Measurements from ENCODE around the gene ANP32E. TPM values are rescaled to one million over a fixed set of nuclear protein-coding genes. Genes with fewer than 3 reads are reported as not detected.
A peak's percentile ranks its signal among the peaks of the same experiment; 100 is the strongest.

Gene ANP32E
- total and polyA plus RNA-seq, 2 of the 13 experiments (the other 11 are each of a cell fraction or from before 2014, with no cell fraction given), result 10.3 to 53.0 TPM

DNA sequence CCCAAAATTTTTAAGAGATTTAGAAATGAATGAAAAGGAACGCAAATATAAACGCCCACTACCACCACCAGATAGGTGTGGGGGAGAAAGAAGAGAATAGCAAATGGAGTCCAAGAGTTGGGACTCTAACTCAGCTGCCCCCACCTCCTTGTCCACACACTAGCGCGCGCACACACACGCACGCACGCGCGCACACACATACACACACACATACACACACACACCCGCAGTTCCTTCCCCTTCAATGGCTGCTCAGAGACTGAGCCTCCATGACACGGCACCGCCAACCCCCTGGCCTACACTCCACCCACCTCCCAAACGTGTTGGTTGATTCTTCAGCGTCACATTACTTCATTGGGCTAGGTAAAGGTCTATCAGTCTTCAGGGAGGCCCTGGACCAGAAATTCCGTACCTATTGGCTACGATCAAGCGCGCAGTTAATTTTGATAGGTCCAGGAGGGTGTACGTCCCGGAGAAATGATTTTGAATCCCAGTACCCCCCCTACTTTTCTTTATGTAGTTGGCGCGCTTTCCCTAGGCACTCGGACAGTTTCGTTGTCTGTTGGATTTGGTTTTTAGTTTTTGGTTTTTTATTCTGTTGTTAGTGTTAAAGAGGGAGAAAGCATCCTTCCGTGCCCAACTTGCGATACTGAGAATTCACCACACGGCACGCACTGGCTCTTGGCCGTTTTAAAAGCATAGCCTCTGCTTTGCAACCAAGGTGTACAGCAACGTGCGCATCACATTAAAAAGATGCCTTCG lies at the start of gene ANP32E (continued):
- TF ChIP-seq PCBP2 (optimal IDR thresholded peaks at IDR 0.05; ENCODE audit: low read depth, low read length, poor library complexity, severe bottlenecking) (no peak), ZNF781 (CRISPR knock-in tag; IDR thresholded peaks at IDR 0.05; ENCODE audit: borderline replicate concordance, not compliant biosample characterization) (peak; percentile 41), THAP11 (CRISPR knock-in tag; IDR thresholded peaks at IDR 0.05) (peak; percentile 82), GTF2F1 (IDR thresholded peaks at IDR 0.05; ENCODE audit: low read length) (peak; percentile 73; the same call in 1 of the 2 replicates), GPN1 (CRISPR knock-in tag; IDR thresholded peaks at IDR 0.05; ENCODE audit: borderline replicate concordance) (no peak), CHD2 (IDR thresholded peaks at IDR 0.05; ENCODE audit: low read depth, low read length) (no peak), ZBTB7B (CRISPR knock-in tag; IDR thresholded peaks at IDR 0.05) (peak; percentile 34; the same call in 1 of the 2 replicates), HHEX (CRISPR knock-in tag; IDR thresholded peaks at IDR 0.05) (no peak), GLI4 (CRISPR knock-in tag; IDR thresholded peaks at IDR 0.05; ENCODE audit: borderline replicate concordance) (peak; percentile 32; the same call in 1 of the 2 replicates), ZNF121 (CRISPR knock-in tag; IDR thresholded peaks at IDR 0.05) (no peak), SP1 (IDR thresholded peaks at IDR 0.05) (no peak), SP1 (CRISPR knock-in tag; IDR thresholded peaks at IDR 0.05) (peak; percentile 91), CBX1 (IDR thresholded peaks at IDR 0.05; ENCODE audit: low read depth) (no peak), ZNF792 (CRISPR knock-in tag; IDR thresholded peaks at IDR 0.05) (peak; percentile 94), ZNF367 (CRISPR knock-in tag; IDR thresholded peaks at IDR 0.05; ENCODE audit: borderline replicate concordance) (0 out of 2 replicates have a peak, but pooled peaks have one; percentile 45)
- TF ChIP-seq, protein P1, sequence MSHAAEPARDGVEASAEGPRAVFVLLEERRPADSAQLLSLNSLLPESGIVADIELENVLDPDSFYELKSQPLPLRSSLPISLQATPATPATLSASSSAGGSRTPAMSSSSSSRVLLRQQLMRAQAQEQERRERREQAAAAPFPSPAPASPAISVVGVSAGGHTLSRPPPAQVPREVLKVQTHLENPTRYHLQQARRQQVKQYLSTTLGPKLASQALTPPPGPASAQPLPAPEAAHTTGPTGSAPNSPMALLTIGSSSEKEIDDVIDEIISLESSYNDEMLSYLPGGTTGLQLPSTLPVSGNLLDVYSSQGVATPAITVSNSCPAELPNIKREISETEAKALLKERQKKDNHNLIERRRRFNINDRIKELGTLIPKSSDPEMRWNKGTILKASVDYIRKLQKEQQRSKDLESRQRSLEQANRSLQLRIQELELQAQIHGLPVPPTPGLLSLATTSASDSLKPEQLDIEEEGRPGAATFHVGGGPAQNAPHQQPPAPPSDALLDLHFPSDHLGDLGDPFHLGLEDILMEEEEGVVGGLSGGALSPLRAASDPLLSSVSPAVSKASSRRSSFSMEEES (CRISPR knock-in tag; IDR thresholded peaks at IDR 0.05), result peak; percentile 76
- TF ChIP-seq, protein P2, sequence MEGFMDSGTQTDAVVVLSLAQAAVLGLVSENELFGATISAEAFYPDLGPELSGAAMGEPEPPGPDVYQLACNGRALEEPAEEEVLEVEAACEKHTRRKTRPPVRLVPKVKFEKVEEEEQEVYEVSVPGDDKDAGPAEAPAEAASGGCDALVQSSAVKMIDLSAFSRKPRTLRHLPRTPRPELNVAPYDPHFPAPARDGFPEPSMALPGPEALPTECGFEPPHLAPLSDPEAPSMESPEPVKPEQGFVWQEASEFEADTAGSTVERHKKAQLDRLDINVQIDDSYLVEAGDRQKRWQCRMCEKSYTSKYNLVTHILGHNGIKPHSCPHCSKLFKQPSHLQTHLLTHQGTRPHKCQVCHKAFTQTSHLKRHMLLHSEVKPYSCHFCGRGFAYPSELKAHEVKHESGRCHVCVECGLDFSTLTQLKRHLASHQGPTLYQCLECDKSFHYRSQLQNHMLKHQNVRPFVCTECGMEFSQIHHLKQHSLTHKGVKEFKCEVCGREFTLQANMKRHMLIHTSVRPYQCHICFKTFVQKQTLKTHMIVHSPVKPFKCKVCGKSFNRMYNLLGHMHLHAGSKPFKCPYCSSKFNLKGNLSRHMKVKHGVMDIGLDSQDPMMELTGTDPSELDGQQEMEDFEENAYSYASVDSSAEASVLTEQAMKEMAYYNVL (CRISPR knock-in tag; IDR thresholded peaks at IDR 0.05; ENCODE audit: borderline replicate concordance), result peak; percentile 67; the same call in 1 of the 2 replicates
- TF ChIP-seq, protein P3, sequence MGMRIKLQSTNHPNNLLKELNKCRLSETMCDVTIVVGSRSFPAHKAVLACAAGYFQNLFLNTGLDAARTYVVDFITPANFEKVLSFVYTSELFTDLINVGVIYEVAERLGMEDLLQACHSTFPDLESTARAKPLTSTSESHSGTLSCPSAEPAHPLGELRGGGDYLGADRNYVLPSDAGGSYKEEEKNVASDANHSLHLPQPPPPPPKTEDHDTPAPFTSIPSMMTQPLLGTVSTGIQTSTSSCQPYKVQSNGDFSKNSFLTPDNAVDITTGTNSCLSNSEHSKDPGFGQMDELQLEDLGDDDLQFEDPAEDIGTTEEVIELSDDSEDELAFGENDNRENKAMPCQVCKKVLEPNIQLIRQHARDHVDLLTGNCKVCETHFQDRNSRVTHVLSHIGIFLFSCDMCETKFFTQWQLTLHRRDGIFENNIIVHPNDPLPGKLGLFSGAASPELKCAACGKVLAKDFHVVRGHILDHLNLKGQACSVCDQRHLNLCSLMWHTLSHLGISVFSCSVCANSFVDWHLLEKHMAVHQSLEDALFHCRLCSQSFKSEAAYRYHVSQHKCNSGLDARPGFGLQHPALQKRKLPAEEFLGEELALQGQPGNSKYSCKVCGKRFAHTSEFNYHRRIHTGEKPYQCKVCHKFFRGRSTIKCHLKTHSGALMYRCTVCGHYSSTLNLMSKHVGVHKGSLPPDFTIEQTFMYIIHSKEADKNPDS (CRISPR knock-in tag; IDR thresholded peaks at IDR 0.05), result peak; percentile 73; the same call in 1 of the 2 replicates
- TF ChIP-seq, protein P4, sequence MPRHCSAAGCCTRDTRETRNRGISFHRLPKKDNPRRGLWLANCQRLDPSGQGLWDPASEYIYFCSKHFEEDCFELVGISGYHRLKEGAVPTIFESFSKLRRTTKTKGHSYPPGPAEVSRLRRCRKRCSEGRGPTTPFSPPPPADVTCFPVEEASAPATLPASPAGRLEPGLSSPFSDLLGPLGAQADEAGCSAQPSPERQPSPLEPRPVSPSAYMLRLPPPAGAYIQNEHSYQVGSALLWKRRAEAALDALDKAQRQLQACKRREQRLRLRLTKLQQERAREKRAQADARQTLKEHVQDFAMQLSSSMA (CRISPR knock-in tag; IDR thresholded peaks at IDR 0.05), result no peak
- TF ChIP-seq, protein P5, sequence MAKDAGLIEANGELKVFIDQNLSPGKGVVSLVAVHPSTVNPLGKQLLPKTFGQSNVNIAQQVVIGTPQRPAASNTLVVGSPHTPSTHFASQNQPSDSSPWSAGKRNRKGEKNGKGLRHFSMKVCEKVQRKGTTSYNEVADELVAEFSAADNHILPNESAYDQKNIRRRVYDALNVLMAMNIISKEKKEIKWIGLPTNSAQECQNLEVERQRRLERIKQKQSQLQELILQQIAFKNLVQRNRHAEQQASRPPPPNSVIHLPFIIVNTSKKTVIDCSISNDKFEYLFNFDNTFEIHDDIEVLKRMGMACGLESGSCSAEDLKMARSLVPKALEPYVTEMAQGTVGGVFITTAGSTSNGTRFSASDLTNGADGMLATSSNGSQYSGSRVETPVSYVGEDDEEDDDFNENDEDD (CRISPR knock-in tag; IDR thresholded peaks at IDR 0.05; ENCODE audit: borderline replicate concordance), result peak; percentile 97
